ENCODE results near the gene ST6GALNAC5. TPM values are rescaled to one million over a fixed set of nuclear protein-coding genes. Genes with fewer than 3 reads are reported as not detected.

The ST6GALNAC5 gene
- total RNA-seq, 1 donor from 2014 or later: 0.87 TPM

DNA sequence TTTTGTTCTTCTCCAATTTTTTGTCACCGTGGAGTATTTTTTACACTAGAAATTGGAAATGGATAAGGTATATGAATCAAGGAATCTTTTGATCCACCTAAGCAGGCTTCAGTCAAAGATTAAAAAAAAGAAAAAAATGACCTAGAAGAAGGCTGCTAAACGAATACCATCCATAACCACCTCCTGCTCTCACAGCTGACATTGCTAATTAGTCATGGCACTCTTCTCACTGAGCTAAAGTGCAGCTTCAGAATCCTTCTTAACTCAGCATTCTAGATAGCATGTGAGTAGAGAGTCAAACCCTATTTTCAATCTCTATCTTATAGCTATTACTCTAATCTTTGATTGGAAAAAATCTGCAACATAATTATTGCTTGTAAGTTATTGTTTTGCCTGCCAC, 40.2 kb upstream of the ST6GALNAC5 start:
- Mint-ChIP-seq H3K27ac (ENCODE audit: unreplicated experiment) (no peak overlapping the region), H3K4me1 (ENCODE audit: unreplicated experiment) (no peaks in the 10 kb centered on the region), H3K36me3 (ENCODE audit: low read depth, unreplicated experiment) (no peaks in the 10 kb centered on the region), H3K4me3 (ENCODE audit: unreplicated experiment) (no peak overlapping the region), H3K27me3 (ENCODE audit: unreplicated experiment) (no peaks in the 10 kb centered on the region), H3K9me3 (ENCODE audit: unreplicated experiment) (no peaks in the 10 kb centered on the region)
- TF ChIP-seq, protein P1, sequence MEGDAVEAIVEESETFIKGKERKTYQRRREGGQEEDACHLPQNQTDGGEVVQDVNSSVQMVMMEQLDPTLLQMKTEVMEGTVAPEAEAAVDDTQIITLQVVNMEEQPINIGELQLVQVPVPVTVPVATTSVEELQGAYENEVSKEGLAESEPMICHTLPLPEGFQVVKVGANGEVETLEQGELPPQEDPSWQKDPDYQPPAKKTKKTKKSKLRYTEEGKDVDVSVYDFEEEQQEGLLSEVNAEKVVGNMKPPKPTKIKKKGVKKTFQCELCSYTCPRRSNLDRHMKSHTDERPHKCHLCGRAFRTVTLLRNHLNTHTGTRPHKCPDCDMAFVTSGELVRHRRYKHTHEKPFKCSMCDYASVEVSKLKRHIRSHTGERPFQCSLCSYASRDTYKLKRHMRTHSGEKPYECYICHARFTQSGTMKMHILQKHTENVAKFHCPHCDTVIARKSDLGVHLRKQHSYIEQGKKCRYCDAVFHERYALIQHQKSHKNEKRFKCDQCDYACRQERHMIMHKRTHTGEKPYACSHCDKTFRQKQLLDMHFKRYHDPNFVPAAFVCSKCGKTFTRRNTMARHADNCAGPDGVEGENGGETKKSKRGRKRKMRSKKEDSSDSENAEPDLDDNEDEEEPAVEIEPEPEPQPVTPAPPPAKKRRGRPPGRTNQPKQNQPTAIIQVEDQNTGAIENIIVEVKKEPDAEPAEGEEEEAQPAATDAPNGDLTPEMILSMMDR (IDR thresholded peaks at IDR 0.05; ENCODE audit: unreplicated experiment): no peak
- DNase-seq (ENCODE audit: low spot score): no peak

DNA sequence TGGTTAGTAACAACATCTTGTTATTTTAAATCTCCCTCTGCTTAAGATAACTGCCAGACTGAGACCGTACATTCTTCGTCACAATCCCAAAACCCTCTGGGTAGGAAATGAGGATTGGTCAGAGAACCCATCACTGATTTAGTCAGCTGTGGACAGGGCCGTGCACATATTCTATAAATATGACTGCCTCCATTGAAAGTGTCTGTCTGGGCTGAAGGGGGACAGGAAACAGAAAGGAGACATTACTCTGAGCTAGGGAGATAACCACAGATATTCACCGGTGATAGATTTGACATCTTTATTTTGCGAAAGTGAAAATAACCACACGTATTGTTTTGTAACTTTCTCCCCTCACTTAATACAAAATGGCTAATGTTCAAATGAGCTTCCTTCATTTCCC, 36.9 kb upstream of the ST6GALNAC5 start:
- no peaks in the 10 kb centered on the region for H3K4me1 Mint-ChIP-seq (ENCODE audit: unreplicated experiment)
- H3K27me3 Mint-ChIP-seq (ENCODE audit: unreplicated experiment): no peaks in the 10 kb centered on the region
- no peak overlapping the region for H3K4me3 Mint-ChIP-seq (ENCODE audit: unreplicated experiment)
- no peaks in the 10 kb centered on the region for H3K9me3 Mint-ChIP-seq (ENCODE audit: unreplicated experiment)
- no peak for DNase-seq (ENCODE audit: low spot score)
- TF ChIP-seq, protein P1 (IDR thresholded peaks at IDR 0.05; ENCODE audit: unreplicated experiment): no peak
- no peak overlapping the region for H3K27ac Mint-ChIP-seq (ENCODE audit: unreplicated experiment)
- no peaks in the 10 kb centered on the region for H3K36me3 Mint-ChIP-seq (ENCODE audit: low read depth, unreplicated experiment)

DNA sequence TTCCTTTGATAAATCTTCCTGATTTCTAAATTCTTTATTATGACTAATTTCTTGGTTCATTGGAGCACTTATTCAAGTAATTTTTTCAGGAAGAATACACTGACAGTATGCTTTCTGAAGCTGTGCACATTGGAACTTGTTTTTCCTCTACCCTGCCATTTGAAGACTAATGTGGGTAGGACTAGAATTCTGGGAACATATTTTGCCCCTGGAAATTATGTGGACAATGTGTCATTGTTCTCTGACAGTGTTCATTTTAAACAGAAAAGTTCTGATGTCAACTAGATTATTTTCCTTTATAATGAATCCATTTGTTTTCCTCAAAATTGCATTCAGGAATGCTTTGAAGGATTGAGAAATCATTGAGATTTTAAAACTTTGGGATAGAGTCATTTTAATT, 34.8 kb upstream of the ST6GALNAC5 start:
- H3K36me3 Mint-ChIP-seq (ENCODE audit: low read depth, unreplicated experiment): no peaks in the 10 kb centered on the region
- H3K9me3 Mint-ChIP-seq (ENCODE audit: unreplicated experiment): no peaks in the 10 kb centered on the region
- TF ChIP-seq, protein P1 (IDR thresholded peaks at IDR 0.05; ENCODE audit: unreplicated experiment): no peak
- H3K4me3 Mint-ChIP-seq (ENCODE audit: unreplicated experiment): no peak overlapping the region
- DNase-seq (ENCODE audit: low spot score): no peak
- H3K27ac Mint-ChIP-seq (ENCODE audit: unreplicated experiment): no peak overlapping the region
- H3K27me3 Mint-ChIP-seq (ENCODE audit: unreplicated experiment): no peaks in the 10 kb centered on the region
- no peaks in the 10 kb centered on the region for H3K4me1 Mint-ChIP-seq (ENCODE audit: unreplicated experiment)

DNA sequence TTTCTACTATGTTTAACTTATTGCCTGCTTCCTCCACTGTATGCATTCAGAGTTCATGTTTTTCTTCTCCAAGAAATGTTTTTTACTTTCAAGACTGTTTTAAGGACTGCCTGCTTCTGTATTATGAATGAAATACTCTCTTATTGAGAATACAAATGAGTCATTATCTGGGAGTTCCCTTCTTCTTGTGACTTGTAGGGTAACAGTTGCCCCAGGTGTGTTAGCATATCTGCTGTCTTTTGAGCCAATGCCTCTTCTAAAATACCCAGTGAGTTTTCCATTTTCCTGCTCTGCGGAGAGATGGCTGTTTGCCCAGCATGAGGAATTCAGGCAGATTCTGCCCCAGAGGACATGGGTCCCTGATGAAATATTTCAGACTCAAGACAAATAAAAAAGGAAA, 34.1 kb upstream of the ST6GALNAC5 start:
- Mint-ChIP-seq H3K27ac (ENCODE audit: unreplicated experiment) (no peak overlapping the region), H3K36me3 (ENCODE audit: low read depth, unreplicated experiment) (no peaks in the 10 kb centered on the region), H3K4me3 (ENCODE audit: unreplicated experiment) (no peak overlapping the region), H3K9me3 (ENCODE audit: unreplicated experiment) (no peaks in the 10 kb centered on the region), H3K4me1 (ENCODE audit: unreplicated experiment) (no peaks in the 10 kb centered on the region), H3K27me3 (ENCODE audit: unreplicated experiment) (no peaks in the 10 kb centered on the region)
- no peak for DNase-seq (ENCODE audit: low spot score)
- TF ChIP-seq, protein P1 (IDR thresholded peaks at IDR 0.05; ENCODE audit: unreplicated experiment): no peak

DNA sequence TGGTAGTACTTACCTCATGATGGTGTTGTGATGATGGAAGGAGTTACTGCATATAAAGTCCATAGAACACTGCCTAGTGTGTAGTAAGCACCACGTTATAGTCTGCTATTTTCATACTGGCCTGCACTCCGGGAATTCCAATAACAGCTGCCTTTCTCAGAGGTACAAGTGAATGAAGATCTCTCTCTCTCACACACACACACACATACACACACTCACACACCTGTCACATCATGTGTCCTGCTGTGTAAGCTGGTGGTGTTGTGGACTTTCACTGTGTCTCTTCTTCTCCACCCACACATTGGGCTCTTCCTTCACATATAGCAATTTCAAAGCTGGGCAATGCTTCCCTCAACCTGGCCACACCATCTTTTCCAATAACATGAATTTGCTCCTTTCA, 33.4 kb upstream of the ST6GALNAC5 start:
- Mint-ChIP-seq H3K27me3 (ENCODE audit: unreplicated experiment) (no peaks in the 10 kb centered on the region), H3K36me3 (ENCODE audit: low read depth, unreplicated experiment) (no peaks in the 10 kb centered on the region), H3K9me3 (ENCODE audit: unreplicated experiment) (no peaks in the 10 kb centered on the region), H3K27ac (ENCODE audit: unreplicated experiment) (no peak overlapping the region), H3K4me1 (ENCODE audit: unreplicated experiment) (no peaks in the 10 kb centered on the region), H3K4me3 (ENCODE audit: unreplicated experiment) (no peak overlapping the region)
- TF ChIP-seq, protein P1 (IDR thresholded peaks at IDR 0.05; ENCODE audit: unreplicated experiment): no peak
- no peak for DNase-seq (ENCODE audit: low spot score)

Measured in endothelial cell (in vitro differentiated cells).